ENCODE data around the gene MCM6. TPM values are rescaled to one million over a fixed set of nuclear protein-coding genes. Genes with fewer than 3 reads are reported as not detected.

MCM6 gene
- polyA plus RNA-seq, 1 of the 3 experiments (the other 2 are of a cell fraction) = 18.4 TPM

GRCh38 chr2:135817466-135817865, 58.8 kb downstream of the MCM6 start (continued):
- TF ChIP-seq REST (IDR thresholded peaks at IDR 0.05; ENCODE audit: low read depth, low read length) (no peak), SMC3 (IDR thresholded peaks at IDR 0.05; ENCODE audit: low read depth, low read length) (no peak), JUND (IDR thresholded peaks at IDR 0.05) (no peak)

- Histone ChIP-seq H3K4me3 (ENCODE audit: low read depth in 2 of 2, low read length in 1 of 2) (no peak overlapping the region), H3K4me1 (ENCODE audit: control insufficient read depth in 1 of 2, insufficient read depth in 2 of 2, low read depth in 1 of 2, low read length in 1 of 2) (peaks cover 0 to 4% of the 10 kb centered on the region in 2 experiments; a peak in 1 of 4 replicates), H3F3A (replicated peaks; ENCODE audit: insufficient read depth) (no peaks in the 10 kb centered on the region), H3K9ac (no peak overlapping the region), H3K36me3 (replicated peaks in 1 of 2; ENCODE audit: control insufficient read depth in 1 of 2, insufficient read depth in 2 of 2, low read length in 1 of 2) (no peaks in the 10 kb centered on the region), H3K27me3 (ENCODE audit: insufficient read depth) (no peaks in the 10 kb centered on the region; the same call in 1 of the 2 replicates), H3K9me3 (no peaks in the 10 kb centered on the region), H3K4me2 (no peak overlapping the region), H4K20me1 (ENCODE audit: insufficient read depth) (no peaks in the 10 kb centered on the region), H2AFZ (ENCODE audit: low read depth) (no peak overlapping the region), H3K9me2 (no peaks in the 10 kb centered on the region), H3K27ac (ENCODE audit: low read depth in 2 of 2, low read length in 1 of 2) (no peak overlapping the region), H3K79me2 (ENCODE audit: insufficient read depth) (no peaks in the 10 kb centered on the region)
- CTCF ChIA-PET = interaction anchor here (4.5 kb wide), 1 partner anchor 18 kb away, joined by 25 read pairs; no protein-coding TSS in a partner anchor
- WGBS (ENCODE audit: low lambda C conversion rate) = 48% methylated on average over 3 of the region's 3 CpGs
- no peak for TF ChIP-seq FOXJ3 (CRISPR knock-in tag; IDR thresholded peaks at IDR 0.05)
- TF ChIP-seq USF2 (IDR thresholded peaks at IDR 0.05; ENCODE audit: borderline replicate concordance, low read depth, low read length) = no peak
- TF ChIP-seq PBX3 (IDR thresholded peaks at IDR 0.05) = no peak
- no peak for DNase-seq
- POLR2A ChIA-PET = no interaction called here
Measured at GRCh38 chr2:135815269-135815668, 61.0 kb downstream of the MCM6 start.

- Histone ChIP-seq H4K20me1 (ENCODE audit: insufficient read depth) (no peaks in the 10 kb centered on the region), H3K79me2 (ENCODE audit: insufficient read depth) (no peaks in the 10 kb centered on the region), H3K9ac (no peak overlapping the region), H3K4me1 (ENCODE audit: control insufficient read depth in 1 of 2, insufficient read depth in 2 of 2, low read depth in 1 of 2, low read length in 1 of 2) (no peaks in the 10 kb centered on the region), H3K4me3 (ENCODE audit: low read depth in 2 of 2, low read length in 1 of 2) (no peak overlapping the region), H3K27me3 (ENCODE audit: insufficient read depth) (no peaks in the 10 kb centered on the region; the same call in 1 of the 2 replicates), H3K36me3 (replicated peaks in 1 of 2; ENCODE audit: control insufficient read depth in 1 of 2, insufficient read depth in 2 of 2, low read length in 1 of 2) (no peaks in the 10 kb centered on the region), H3K27ac (ENCODE audit: low read depth in 2 of 2, low read length in 1 of 2) (no peak overlapping the region), H3K4me2 (no peak overlapping the region), H3K9me3 (no peaks in the 10 kb centered on the region), H3F3A (replicated peaks; ENCODE audit: insufficient read depth) (no peaks in the 10 kb centered on the region), H3K9me2 (no peaks in the 10 kb centered on the region), H2AFZ (ENCODE audit: low read depth) (no peak overlapping the region)
- ChIA-PET CTCF (interaction anchor here (1.0 to 2.4 kb wide), 2 partner anchors 15 to 16 kb away, joined by 5 to 12 read pairs; no protein-coding TSS in a partner anchor), POLR2A (no interaction called here)
- no peak for DNase-seq
- WGBS (ENCODE audit: low lambda C conversion rate) = 9% methylated on average over 2 of the region's 2 CpGs
- TF ChIP-seq PBX3 (IDR thresholded peaks at IDR 0.05) (no peak), REST (IDR thresholded peaks at IDR 0.05; ENCODE audit: low read depth, low read length) (no peak), GATA2 (CRISPR knock-in tag; IDR thresholded peaks at IDR 0.05) (no peak), SMC3 (IDR thresholded peaks at IDR 0.05; ENCODE audit: low read depth, low read length) (no peak), USF2 (IDR thresholded peaks at IDR 0.05; ENCODE audit: borderline replicate concordance, low read depth, low read length) (no peak), FOSL2 (IDR thresholded peaks at IDR 0.05; ENCODE audit: borderline replicate concordance, low read depth) (no peak), MXI1 (IDR thresholded peaks at IDR 0.05; ENCODE audit: low read depth, low read length) (no peak), POLR2AphosphoS5 (IDR thresholded peaks at IDR 0.05; ENCODE audit: low read depth, low read length) (no peak)
Measured at GRCh38 chr2:135812907-135813511, 63.2 kb downstream of the MCM6 start.
